Epithelial cell of esophagus (primary cell): Measurements from ENCODE around the gene ALDH3B1.

Experiments used
- DNase-seq: peaks from one replicate; pipeline ENCODE4 v3.0.0; 2010; ENCODE audit warnings: low read depth
- H3K4me3 ChIP-seq: 2 replicates; pipeline ENCODE4 v1.5.1; 2011; ENCODE audit warnings: mild to moderate bottlenecking, low read length, control low read depth
- TF ChIP-seq, protein P1 (sequence below): IDR thresholded peaks from 2 replicates; pipeline ENCODE4 v1.5.1; 2011; ENCODE audit warnings: low read depth, mild to moderate bottlenecking, low read length, control low read depth, inconsistent platforms; ENCODE audit not compliant: insufficient read depth; ENCODE audit errors: missing control alignments

ALDH3B1 gene

DNA sequence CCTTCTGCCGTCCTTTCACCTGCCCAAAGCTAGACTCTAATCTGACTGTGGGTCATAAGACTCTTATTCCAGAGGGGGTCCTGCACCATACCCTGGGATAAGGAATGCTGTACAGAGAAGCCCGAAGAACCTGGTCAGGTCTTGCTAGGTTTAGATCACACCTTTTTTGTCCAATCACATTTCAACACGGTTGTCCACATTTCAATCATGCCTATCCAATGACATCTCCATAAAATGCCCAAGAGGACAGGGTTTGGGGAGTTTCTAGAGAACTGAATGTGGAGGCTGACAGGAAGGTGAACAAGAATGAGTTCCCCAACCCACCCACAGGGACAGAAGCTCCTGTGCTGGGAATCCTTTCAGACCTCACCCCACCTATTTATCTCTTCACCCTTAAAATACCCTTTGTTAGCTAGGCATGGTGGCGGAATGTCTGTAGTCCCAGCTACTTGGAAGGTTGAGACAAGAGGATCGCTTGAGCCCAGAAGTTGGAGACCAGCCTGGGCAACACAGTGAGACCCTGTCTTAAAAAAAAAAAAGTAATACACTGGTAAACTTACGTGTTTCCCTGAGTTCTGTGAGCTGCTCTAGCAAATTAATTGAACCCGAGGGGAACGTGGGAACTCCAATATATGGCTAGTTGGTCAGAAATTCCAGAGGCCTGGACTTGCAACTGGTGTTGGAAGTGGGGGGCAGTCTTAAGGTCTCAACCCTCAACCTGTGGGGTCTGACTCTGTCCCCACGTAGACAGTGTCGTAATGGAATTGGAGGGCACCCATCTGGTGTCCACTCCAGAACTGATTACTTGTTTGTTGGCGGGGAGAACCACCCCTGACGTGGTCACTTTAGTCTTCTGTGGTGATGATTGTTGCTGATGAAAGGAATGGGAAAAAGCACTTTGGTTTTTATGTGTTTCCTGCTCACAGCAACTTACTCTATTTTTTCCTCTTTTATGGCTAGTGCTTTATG, 46.5 kb downstream of the ALDH3B1 start:
- no peak for DNase-seq
- no peak overlapping the region for H3K4me3 ChIP-seq
- TF ChIP-seq, protein P1, sequence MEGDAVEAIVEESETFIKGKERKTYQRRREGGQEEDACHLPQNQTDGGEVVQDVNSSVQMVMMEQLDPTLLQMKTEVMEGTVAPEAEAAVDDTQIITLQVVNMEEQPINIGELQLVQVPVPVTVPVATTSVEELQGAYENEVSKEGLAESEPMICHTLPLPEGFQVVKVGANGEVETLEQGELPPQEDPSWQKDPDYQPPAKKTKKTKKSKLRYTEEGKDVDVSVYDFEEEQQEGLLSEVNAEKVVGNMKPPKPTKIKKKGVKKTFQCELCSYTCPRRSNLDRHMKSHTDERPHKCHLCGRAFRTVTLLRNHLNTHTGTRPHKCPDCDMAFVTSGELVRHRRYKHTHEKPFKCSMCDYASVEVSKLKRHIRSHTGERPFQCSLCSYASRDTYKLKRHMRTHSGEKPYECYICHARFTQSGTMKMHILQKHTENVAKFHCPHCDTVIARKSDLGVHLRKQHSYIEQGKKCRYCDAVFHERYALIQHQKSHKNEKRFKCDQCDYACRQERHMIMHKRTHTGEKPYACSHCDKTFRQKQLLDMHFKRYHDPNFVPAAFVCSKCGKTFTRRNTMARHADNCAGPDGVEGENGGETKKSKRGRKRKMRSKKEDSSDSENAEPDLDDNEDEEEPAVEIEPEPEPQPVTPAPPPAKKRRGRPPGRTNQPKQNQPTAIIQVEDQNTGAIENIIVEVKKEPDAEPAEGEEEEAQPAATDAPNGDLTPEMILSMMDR, result no peak

DNA sequence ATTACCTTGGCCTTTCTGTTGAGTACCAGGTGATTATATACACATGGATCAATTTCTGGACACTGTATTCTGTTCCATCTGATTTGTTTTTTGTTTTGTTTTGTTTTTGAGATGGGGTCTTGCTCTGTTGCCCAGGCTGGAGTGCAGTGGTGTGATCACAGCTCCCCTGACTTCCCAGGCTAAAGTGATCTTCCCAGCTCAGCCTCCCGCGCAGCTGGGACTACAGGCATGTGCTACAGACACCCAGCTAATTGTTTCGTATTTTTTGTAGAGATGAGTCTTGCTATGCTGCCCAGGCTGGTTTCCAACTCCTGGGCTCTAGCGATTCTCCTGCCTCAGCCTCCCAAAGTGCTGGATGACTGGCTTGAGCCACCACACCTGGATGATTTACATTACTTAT, 47.7 kb downstream of the ALDH3B1 start:
- no peak overlapping the region for H3K4me3 ChIP-seq
- TF ChIP-seq, protein P1, result no peak
- no peak for DNase-seq

DNA sequence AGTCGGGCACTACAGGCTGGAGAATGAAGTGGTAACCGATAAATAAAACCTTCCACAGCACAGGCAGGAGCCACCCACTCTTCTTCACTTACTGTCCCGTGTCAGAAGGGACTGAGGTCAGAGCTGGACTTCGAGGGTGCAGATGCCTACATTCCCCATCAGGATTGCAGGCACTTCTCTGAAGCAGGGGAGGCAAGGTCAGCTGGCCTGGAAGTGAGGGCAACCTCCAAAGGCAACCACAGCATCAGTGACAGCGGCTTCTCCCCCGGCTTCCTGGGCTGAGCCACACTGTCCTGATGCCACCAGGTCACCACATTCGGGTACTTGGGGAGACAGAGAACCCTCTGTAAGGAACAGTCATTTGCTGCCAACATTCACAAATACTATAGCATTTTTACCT, 51.4 kb downstream of the ALDH3B1 start:
- no peak overlapping the region for H3K4me3 ChIP-seq
- TF ChIP-seq, protein P1, result no peak
- no peak for DNase-seq

DNA sequence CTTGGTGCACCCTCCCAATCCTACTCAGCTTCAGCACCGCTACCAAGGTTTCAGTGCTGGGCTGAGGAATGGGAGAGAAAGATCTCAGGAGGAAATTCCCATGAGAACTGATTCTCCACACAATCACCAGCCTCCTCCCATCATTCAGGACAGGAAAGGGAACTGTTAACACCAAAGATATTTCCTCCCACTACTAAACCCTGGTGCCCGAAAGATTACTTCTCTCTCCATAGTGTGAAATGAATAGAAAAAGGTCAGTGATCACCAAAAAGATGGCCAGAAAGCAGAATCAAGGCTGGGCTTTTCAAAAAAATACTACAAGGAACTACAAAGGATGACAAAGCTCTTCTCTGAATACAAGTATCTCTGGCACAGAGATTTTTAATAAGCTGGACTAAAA, 54.8 kb downstream of the ALDH3B1 start:
- DNase-seq, result no peak
- no peak overlapping the region for H3K4me3 ChIP-seq
- TF ChIP-seq, protein P1, result no peak

DNA sequence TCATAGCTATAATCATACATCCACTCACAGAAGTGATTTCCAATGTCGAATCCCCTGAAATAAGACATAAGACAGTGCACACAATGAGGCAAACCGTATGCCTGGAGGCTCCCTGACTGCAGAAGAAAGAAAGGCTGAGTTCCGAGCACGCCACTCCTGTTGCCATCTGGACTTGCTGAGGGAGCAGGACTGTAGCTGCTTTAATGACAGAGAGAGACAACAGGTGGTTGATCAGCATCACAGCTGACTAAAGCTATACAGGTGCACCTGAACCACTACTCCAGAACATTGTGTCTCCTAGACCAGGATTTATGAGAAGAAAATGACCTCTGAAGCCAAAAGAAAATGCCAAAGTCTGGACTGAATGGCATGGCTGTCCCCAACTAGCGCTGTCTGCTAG, 55.7 kb downstream of the ALDH3B1 start:
- DNase-seq, result no peak
- TF ChIP-seq, protein P1, result no peak
- no peak overlapping the region for H3K4me3 ChIP-seq

DNA sequence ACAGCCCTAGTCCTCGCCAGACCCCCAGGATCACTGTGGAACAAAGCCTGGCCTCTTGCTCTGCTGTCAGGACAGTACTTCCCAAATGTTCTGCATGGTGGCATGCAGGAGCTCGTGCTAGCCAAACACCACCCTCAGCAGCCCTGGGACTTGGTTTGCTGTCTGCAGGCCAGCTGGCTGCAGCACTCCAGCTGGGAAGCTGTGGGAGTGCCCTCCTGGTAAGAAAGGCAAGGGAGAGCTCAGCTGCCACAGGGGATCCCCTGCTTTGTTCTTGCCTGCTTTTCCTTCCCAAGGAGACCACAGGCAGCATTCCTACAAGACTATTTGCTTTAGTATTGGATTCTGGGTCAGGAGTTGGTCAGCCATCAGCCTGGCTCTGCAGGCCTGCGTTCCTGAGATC, 56.6 kb downstream of the ALDH3B1 start:
- no peak overlapping the region for H3K4me3 ChIP-seq
- DNase-seq, result no peak
- TF ChIP-seq, protein P1, result no peak

DNA sequence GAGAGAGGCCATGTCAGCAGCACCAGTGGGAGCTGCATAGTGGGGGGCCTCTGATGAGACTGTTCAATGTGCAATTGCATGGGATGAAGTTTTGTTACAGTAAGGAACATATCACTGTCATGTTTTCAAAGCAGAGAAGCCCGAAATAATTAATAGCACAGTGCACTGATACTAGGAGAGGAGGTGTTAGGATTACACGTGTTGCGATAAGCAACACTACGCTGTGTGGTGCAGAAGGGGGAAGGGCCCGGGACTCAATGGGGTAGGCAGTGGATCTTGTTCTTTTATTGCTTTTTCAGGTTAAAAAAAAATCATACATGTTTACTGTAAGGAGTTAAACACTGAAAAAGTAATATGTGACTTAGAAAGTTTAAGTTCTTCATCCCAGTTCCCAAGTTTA, 57.9 kb downstream of the ALDH3B1 start:
- TF ChIP-seq, protein P1, result no peak
- no peak overlapping the region for H3K4me3 ChIP-seq
- no peak for DNase-seq
